Stomach (tissue), 4 donors: ENCODE results near the gene CRACR2A.

ENCODE experiments used
- POLR2AphosphoS5 ChIP-seq, 3 donors: sonication (generic); formaldehyde crosslinking; IDR thresholded peaks; one replicate each; pipeline ENCODE4 v1.6.1; 2016; ENCODE audit warnings: antibody characterized with exemption in 3 of 3
- TF ChIP-seq, protein P1 (sequence below), 7 experiments: fragments of 450-650 bp in 4 of 7; fragments of 200-600 bp in 3 of 7; sonication (generic) in 3 of 7; IDR thresholded peaks; one replicate each; pipeline ENCODE4 v1.5.1; 2016 to 2019; ENCODE audit warnings: antibody characterized with exemption in 7 of 7, control low read depth in 2 of 7, mild to moderate bottlenecking in 1 of 7

DNA sequence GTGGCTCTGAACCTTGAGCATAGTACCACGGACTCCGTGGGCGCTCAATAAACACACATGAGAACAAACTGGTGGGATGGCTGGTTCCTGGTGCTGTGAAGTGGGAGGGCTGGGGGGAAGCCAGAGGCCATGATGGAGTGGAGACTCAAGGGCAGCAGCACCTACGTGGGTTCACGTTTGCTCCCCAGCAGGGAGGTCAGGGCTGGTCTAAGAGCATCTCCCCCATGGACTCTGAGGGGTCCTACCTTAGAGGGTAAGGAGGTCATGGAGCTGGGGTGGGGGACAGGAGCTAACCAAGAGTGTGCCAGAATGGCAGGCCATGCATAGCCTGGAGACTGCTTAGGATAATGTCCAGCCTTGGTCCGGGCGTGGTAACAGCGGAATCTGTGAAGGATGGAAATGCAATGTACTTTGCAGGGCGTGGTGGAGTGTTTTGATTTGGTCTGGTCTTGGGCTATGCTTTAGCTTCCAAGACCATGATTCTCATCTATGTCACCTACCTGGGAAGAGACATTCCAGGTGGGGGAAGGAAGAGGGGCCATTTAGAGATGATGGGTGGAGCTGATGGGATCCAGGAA, 158.9 kb downstream of the CRACR2A start:
- TF ChIP-seq, protein P1, sequence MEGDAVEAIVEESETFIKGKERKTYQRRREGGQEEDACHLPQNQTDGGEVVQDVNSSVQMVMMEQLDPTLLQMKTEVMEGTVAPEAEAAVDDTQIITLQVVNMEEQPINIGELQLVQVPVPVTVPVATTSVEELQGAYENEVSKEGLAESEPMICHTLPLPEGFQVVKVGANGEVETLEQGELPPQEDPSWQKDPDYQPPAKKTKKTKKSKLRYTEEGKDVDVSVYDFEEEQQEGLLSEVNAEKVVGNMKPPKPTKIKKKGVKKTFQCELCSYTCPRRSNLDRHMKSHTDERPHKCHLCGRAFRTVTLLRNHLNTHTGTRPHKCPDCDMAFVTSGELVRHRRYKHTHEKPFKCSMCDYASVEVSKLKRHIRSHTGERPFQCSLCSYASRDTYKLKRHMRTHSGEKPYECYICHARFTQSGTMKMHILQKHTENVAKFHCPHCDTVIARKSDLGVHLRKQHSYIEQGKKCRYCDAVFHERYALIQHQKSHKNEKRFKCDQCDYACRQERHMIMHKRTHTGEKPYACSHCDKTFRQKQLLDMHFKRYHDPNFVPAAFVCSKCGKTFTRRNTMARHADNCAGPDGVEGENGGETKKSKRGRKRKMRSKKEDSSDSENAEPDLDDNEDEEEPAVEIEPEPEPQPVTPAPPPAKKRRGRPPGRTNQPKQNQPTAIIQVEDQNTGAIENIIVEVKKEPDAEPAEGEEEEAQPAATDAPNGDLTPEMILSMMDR (IDR thresholded peaks at IDR 0.05): no peak
- no peak for TF ChIP-seq POLR2AphosphoS5 (IDR thresholded peaks at IDR 0.05)
